ENCODE results near the gene PPM1D. TPM values are rescaled to one million over a fixed set of nuclear protein-coding genes. Genes with fewer than 3 reads are reported as not detected.

Gene PPM1D
- total and polyA plus RNA-seq, 2 of the 13 experiments (the other 11 are each of a cell fraction or from before 2014, with no cell fraction given) = 8.0 to 26.2 TPM

DNA sequence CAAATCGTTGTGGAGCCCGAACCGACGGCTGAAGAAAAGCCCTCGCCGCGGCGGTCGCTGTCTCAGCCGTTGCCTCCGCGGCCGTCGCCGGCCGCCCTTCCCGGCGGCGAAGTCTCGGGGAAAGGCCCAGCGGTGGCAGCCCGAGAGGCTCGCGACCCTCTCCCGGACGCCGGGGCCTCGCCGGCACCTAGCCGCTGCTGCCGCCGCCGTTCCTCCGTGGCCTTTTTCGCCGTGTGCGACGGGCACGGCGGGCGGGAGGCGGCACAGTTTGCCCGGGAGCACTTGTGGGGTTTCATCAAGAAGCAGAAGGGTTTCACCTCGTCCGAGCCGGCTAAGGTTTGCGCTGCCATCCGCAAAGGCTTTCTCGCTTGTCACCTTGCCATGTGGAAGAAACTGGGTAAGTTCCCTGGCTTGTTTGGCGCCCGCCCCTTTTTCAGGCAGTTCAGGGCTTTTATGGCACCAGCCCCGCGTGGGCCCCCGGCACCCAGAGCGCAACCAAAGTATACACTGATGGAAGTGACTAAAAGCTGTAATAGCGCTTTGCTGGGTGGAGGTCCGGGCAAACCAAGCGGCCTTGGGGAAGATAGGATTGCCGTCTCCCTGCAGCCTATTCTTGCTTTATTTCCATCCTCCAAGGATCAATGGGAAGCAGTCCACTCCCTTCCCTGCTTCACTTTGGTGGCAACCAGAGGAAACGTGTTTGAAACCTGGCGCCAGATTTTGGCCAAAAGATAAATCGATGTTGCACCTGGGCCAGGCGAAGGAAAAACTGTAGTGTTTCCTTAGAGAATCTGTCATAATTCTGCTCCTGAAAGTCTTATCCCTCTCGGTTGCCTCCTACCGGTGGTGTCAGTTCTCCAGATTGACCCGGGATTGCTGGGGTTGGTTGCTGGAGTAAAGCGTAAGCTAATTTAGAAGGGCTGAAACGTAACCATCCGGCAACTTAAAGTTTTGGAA is 775 bp downstream of the PPM1D start (continued):
- TF ChIP-seq, protein P1, sequence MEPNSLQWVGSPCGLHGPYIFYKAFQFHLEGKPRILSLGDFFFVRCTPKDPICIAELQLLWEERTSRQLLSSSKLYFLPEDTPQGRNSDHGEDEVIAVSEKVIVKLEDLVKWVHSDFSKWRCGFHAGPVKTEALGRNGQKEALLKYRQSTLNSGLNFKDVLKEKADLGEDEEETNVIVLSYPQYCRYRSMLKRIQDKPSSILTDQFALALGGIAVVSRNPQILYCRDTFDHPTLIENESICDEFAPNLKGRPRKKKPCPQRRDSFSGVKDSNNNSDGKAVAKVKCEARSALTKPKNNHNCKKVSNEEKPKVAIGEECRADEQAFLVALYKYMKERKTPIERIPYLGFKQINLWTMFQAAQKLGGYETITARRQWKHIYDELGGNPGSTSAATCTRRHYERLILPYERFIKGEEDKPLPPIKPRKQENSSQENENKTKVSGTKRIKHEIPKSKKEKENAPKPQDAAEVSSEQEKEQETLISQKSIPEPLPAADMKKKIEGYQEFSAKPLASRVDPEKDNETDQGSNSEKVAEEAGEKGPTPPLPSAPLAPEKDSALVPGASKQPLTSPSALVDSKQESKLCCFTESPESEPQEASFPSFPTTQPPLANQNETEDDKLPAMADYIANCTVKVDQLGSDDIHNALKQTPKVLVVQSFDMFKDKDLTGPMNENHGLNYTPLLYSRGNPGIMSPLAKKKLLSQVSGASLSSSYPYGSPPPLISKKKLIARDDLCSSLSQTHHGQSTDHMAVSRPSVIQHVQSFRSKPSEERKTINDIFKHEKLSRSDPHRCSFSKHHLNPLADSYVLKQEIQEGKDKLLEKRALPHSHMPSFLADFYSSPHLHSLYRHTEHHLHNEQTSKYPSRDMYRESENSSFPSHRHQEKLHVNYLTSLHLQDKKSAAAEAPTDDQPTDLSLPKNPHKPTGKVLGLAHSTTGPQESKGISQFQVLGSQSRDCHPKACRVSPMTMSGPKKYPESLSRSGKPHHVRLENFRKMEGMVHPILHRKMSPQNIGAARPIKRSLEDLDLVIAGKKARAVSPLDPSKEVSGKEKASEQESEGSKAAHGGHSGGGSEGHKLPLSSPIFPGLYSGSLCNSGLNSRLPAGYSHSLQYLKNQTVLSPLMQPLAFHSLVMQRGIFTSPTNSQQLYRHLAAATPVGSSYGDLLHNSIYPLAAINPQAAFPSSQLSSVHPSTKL (CRISPR knock-in tag; IDR thresholded peaks at IDR 0.05) = peak; percentile 27; the same call in 1 of the 2 replicates
- peak; percentile 66 for TF ChIP-seq TBX2 (CRISPR knock-in tag; IDR thresholded peaks at IDR 0.05; ENCODE audit: borderline replicate concordance)
- TF ChIP-seq GLI4 (CRISPR knock-in tag; IDR thresholded peaks at IDR 0.05; ENCODE audit: borderline replicate concordance) = no peak
- TF ChIP-seq KDM3A (CRISPR knock-in tag; IDR thresholded peaks at IDR 0.05; ENCODE audit: low read depth) = no peak; the same call in 1 of the 2 replicates
- TF ChIP-seq, protein P2, sequence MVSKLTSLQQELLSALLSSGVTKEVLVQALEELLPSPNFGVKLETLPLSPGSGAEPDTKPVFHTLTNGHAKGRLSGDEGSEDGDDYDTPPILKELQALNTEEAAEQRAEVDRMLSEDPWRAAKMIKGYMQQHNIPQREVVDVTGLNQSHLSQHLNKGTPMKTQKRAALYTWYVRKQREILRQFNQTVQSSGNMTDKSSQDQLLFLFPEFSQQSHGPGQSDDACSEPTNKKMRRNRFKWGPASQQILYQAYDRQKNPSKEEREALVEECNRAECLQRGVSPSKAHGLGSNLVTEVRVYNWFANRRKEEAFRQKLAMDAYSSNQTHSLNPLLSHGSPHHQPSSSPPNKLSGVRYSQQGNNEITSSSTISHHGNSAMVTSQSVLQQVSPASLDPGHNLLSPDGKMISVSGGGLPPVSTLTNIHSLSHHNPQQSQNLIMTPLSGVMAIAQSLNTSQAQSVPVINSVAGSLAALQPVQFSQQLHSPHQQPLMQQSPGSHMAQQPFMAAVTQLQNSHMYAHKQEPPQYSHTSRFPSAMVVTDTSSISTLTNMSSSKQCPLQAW (CRISPR knock-in tag; IDR thresholded peaks at IDR 0.05) = 0 out of 2 replicates have a peak, but pooled peaks have one; percentile 31
- 0 out of 2 replicates have a peak, but pooled peaks have one; percentile 23 for TF ChIP-seq EEA1 (CRISPR knock-in tag; IDR thresholded peaks at IDR 0.05; ENCODE audit: borderline replicate concordance)
- TF ChIP-seq ZNF451 (CRISPR knock-in tag; IDR thresholded peaks at IDR 0.05) = no peak
- TF ChIP-seq HNF4A (CRISPR knock-in tag; IDR thresholded peaks at IDR 0.05) = no peak
- TF ChIP-seq, protein P3, sequence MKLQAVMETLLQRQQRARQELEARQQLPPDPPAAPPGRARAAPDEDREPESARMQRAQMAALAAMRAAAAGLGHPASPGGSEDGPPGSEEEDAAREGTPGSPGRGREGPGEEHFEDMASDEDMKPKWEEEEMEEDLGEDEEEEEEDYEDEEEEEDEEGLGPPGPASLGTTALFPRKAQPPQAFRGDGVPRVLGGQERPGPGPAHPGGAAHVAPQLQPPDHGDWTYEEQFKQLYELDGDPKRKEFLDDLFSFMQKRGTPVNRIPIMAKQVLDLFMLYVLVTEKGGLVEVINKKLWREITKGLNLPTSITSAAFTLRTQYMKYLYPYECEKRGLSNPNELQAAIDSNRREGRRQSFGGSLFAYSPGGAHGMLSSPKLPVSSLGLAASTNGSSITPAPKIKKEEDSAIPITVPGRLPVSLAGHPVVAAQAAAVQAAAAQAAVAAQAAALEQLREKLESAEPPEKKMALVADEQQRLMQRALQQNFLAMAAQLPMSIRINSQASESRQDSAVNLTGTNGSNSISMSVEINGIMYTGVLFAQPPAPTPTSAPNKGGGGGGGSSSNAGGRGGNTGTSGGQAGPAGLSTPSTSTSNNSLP (IDR thresholded peaks at IDR 0.05; ENCODE audit: low read depth, low read length) = peak; percentile 89
- peak; percentile 9 for TF ChIP-seq ZNF12 (CRISPR knock-in tag; IDR thresholded peaks at IDR 0.05)
- TF ChIP-seq RFX3 (CRISPR knock-in tag; IDR thresholded peaks at IDR 0.05) = no peak
- TF ChIP-seq, protein P4, sequence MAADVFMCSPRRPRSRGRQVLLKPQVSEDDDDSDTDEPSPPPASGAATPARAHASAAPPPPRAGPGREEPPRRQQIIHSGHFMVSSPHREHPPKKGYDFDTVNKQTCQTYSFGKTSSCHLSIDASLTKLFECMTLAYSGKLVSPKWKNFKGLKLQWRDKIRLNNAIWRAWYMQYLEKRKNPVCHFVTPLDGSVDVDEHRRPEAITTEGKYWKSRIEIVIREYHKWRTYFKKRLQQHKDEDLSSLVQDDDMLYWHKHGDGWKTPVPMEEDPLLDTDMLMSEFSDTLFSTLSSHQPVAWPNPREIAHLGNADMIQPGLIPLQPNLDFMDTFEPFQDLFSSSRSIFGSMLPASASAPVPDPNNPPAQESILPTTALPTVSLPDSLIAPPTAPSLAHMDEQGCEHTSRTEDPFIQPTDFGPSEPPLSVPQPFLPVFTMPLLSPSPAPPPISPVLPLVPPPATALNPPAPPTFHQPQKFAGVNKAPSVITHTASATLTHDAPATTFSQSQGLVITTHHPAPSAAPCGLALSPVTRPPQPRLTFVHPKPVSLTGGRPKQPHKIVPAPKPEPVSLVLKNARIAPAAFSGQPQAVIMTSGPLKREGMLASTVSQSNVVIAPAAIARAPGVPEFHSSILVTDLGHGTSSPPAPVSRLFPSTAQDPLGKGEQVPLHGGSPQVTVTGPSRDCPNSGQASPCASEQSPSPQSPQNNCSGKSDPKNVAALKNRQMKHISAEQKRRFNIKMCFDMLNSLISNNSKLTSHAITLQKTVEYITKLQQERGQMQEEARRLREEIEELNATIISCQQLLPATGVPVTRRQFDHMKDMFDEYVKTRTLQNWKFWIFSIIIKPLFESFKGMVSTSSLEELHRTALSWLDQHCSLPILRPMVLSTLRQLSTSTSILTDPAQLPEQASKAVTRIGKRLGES (CRISPR knock-in tag; IDR thresholded peaks at IDR 0.05; ENCODE audit: borderline replicate concordance) = no peak
- no peak for TF ChIP-seq PRPF4 (IDR thresholded peaks at IDR 0.05; ENCODE audit: low read depth, low read length, poor library complexity, severe bottlenecking)
- TF ChIP-seq EED (CRISPR knock-in tag; IDR thresholded peaks at IDR 0.05) = peak; percentile 89
- no peak for TF ChIP-seq EHMT2 (IDR thresholded peaks at IDR 0.05; ENCODE audit: borderline replicate concordance, low read depth, low read length)
- no peak for TF ChIP-seq TARDBP (CRISPR knock-in tag; IDR thresholded peaks at IDR 0.05)
- TF ChIP-seq ZNF326 (CRISPR knock-in tag; IDR thresholded peaks at IDR 0.05; ENCODE audit: borderline replicate concordance) = no peak
- peak; percentile 15; the same call in 1 of the 2 replicates for TF ChIP-seq ZNF253 (CRISPR knock-in tag; IDR thresholded peaks at IDR 0.05; ENCODE audit: borderline replicate concordance)

Measured in HepG2 (cell line).